HL-60 (cell line): ENCODE data around the gene CALHM1.

Experiments used
- DNase-seq, 2 experiments: peaks; one replicate each; pipeline ENCODE4 v3.0.0-alpha.2; 2010 to 2020; ENCODE audit warnings: low read depth in 1 of 2, low spot score in 1 of 2
- H3K27ac ChIP-seq: fragments of 250-450 bp; sonication (Bioruptor Pico); replicated peaks from 2 replicates; pipeline ENCODE4 v1.5.1; 2020; ENCODE audit warnings: mild to moderate bottlenecking, moderate library complexity
- H3K27me3 ChIP-seq: fragments of 250-450 bp; sonication (Bioruptor Pico); 2 replicates; pipeline ENCODE4 v1.5.1; 2021; ENCODE audit warnings: mild to moderate bottlenecking, moderate library complexity; ENCODE audit not compliant: insufficient read depth, poor library complexity, severe bottlenecking
- H3K4me3 ChIP-seq: replicated peaks from 2 replicates; pipeline ENCODE4 v1.5.1; 2011; ENCODE audit warnings: mild to moderate bottlenecking, control low read depth, low read length; ENCODE audit not compliant: insufficient read depth
- CTCF ChIP-seq: IDR thresholded peaks from one replicate; pipeline ENCODE4 v1.5.1; 2011; ENCODE audit warnings: low read length, control low read depth, inconsistent platforms; ENCODE audit not compliant: insufficient read depth
- GABPA ChIP-seq: IDR thresholded peaks from 2 replicates; pipeline ENCODE4 v1.6.1; 2012; ENCODE audit warnings: low read depth
- POLR2AphosphoS5 ChIP-seq: IDR thresholded peaks from 2 replicates; pipeline ENCODE4 v1.6.1; 2012; ENCODE audit warnings: low read depth
- REST ChIP-seq: IDR thresholded peaks from 2 replicates; pipeline ENCODE4 v1.6.1; 2012; ENCODE audit warnings: low read depth; ENCODE audit not compliant: insufficient replicate concordance
- SPI1 ChIP-seq: IDR thresholded peaks from 2 replicates; pipeline ENCODE4 v1.6.1; 2012; ENCODE audit warnings: low read depth, mild to moderate bottlenecking, borderline replicate concordance

CALHM1 gene

GRCh38 chr10:103445366-103445765, 13.3 kb downstream of the CALHM1 start:
- Histone ChIP-seq H3K27ac (no peak overlapping the region), H3K4me3 (no peak overlapping the region), H3K27me3 (no peaks in the 10 kb centered on the region)
- no peak for DNase-seq
- TF ChIP-seq REST (no peak), CTCF (no peak), POLR2AphosphoS5 (no peak), GABPA (no peak), SPI1 (no peak)

GRCh38 chr10:103444478-103444877, 14.2 kb downstream of the CALHM1 start:
- H3K27ac ChIP-seq, result no peak overlapping the region
- no peak overlapping the region for H3K4me3 ChIP-seq
- no peak for TF ChIP-seq GABPA
- TF ChIP-seq REST, result no peak
- no peak for TF ChIP-seq POLR2AphosphoS5
- TF ChIP-seq CTCF, result no peak
- TF ChIP-seq SPI1, result no peak
- DNase-seq, result no peak
- H3K27me3 ChIP-seq, result no peaks in the 10 kb centered on the region

- TF ChIP-seq REST (no peak), SPI1 (no peak), GABPA (no peak), POLR2AphosphoS5 (no peak), CTCF (no peak)
- Histone ChIP-seq H3K27ac (no peak overlapping the region), H3K27me3 (no peaks in the 10 kb centered on the region), H3K4me3 (no peak overlapping the region)
- no peak for DNase-seq
These were observed 15.1 kb downstream of the CALHM1 start for GRCh38 chr10:103443475-103444185.
